ENCODE data around the gene FAM118B. TPM values are rescaled to one million over a fixed set of nuclear protein-coding genes. Genes with fewer than 3 reads are reported as not detected.
A peak's percentile ranks its signal among the peaks of the same experiment; 100 is the strongest.

The FAM118B gene
- polyA plus RNA-seq, 1 of the 3 experiments (the other 2 are of a cell fraction) = 19.5 TPM

DNA sequence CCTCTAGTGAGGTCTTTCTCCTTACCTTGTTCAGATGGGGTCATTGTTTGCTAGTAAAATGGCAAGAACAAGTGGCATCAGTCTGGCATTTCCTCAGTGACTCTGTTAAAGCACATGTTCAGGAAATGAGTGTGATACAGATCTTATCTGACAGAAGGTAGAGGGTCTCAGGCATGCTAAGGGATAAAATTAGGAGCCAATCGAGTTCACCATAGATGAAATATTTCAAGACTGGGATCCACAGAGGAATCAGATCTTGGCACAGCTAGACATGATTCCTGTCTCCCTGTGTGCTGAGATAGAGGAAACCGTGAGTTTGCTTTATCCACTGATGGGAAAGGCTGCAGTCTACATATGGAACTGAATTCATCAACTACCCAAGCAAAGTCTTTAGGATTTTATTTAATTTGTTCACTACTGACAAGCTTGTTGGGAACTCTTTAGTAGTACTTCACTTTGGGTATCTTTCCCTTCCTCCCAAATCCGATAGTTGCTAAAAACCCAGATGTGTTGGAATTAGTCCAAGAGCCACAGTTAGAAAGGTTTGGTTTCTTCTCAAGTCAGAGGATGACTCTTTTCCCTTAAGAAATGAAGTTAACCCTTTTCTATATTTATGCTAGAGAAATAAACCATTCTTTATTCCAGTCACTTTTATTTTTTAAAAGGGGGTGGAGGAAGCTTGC, 18.4 kb downstream of the FAM118B start:
- peak; percentile 6 for DNase-seq

DNA sequence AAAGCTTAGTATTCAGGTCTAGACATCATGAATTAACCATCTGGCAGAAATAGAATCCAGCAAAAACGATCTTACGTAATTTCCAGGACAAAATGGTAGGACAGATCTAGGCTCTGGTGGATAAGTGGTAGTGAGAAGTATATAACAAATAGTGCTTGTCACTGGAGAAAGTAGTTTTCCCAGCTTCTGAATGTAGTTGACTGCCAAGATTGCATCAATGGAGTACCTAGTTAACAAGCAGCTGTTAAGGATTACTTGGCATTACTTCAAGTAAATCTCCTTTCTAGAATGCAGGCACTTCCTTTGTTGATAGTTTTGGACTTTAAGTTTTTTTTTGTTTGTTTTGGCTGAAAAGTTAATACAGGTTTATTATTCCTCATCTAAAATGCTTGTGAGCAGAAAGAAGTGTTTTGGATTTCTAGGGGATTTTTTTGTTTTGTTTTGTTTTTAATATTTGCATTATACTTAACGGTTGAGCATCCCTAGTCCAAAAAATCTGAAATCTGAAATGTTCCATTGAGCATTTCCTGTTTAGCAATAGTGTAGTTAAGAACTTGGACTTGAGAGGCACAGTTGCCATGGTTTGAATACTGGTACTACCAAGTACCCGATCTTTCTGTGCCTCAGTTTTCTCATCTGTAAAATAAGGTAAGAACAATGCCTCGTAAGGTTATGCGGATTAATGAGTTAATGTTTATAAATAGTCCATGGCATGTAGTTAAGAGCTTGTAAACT, 20.3 kb downstream of the FAM118B start:
- Histone ChIP-seq H3K9me3 (no peaks in the 10 kb centered on the region), H3K27me3 (ENCODE audit: insufficient read depth) (no peaks in the 10 kb centered on the region), H3K4me3 (ENCODE audit: low read depth in 2 of 2, low read length in 1 of 2) (no peak overlapping the region), H3K27ac (ENCODE audit: low read depth in 2 of 2, low read length in 1 of 2) (no peak overlapping the region), H3K4me2 (no peak overlapping the region), H4K20me1 (ENCODE audit: insufficient read depth) (0 out of 2 replicates have a peak, but pooled peaks cover 5% of the 10 kb centered on the region), H3K9ac (no peak overlapping the region), H2AFZ (ENCODE audit: low read depth) (no peak overlapping the region), H3K9me2 (no peaks in the 10 kb centered on the region), H3F3A (replicated peaks; ENCODE audit: insufficient read depth) (peaks cover 23% of the 10 kb centered on the region), H3K4me1 (ENCODE audit: control insufficient read depth in 1 of 2, insufficient read depth in 2 of 2, low read depth in 1 of 2, low read length in 1 of 2) (peaks cover 2 to 29% of the 10 kb centered on the region in 2 experiments; a peak in 3 of 4 replicates), H3K79me2 (ENCODE audit: insufficient read depth) (peaks cover 24% of the 10 kb centered on the region), H3K36me3 (replicated peaks in 1 of 2; ENCODE audit: control insufficient read depth in 1 of 2, insufficient read depth in 2 of 2, low read length in 1 of 2) (peaks cover 7 to 26% of the 10 kb centered on the region in 2 experiments)
- DNase-seq = no peak
- TF ChIP-seq TEAD4 (IDR thresholded peaks at IDR 0.05; ENCODE audit: borderline replicate concordance, insufficient read depth) (no peak), FOXJ3 (CRISPR knock-in tag; IDR thresholded peaks at IDR 0.05) (no peak), RXRA (IDR thresholded peaks at IDR 0.05; ENCODE audit: borderline replicate concordance, low read depth) (no peak), EZH2phosphoT487 (IDR thresholded peaks at IDR 0.05; ENCODE audit: borderline replicate concordance, low read depth) (no peak), FOSL2 (IDR thresholded peaks at IDR 0.05; ENCODE audit: borderline replicate concordance, low read depth) (no peak), RAD21 (IDR thresholded peaks at IDR 0.05; ENCODE audit: low read length) (no peak), FOXM1 (IDR thresholded peaks at IDR 0.05; ENCODE audit: low read depth) (no peak), ELF1 (IDR thresholded peaks at IDR 0.05) (no peak)
- TF ChIP-seq, protein P1, sequence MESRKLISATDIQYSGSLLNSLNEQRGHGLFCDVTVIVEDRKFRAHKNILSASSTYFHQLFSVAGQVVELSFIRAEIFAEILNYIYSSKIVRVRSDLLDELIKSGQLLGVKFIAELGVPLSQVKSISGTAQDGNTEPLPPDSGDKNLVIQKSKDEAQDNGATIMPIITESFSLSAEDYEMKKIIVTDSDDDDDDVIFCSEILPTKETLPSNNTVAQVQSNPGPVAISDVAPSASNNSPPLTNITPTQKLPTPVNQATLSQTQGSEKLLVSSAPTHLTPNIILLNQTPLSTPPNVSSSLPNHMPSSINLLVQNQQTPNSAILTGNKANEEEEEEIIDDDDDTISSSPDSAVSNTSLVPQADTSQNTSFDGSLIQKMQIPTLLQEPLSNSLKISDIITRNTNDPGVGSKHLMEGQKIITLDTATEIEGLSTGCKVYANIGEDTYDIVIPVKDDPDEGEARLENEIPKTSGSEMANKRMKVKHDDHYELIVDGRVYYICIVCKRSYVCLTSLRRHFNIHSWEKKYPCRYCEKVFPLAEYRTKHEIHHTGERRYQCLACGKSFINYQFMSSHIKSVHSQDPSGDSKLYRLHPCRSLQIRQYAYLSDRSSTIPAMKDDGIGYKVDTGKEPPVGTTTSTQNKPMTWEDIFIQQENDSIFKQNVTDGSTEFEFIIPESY (IDR thresholded peaks at IDR 0.05; ENCODE audit: borderline replicate concordance, low read depth) = no peak
- TF ChIP-seq, protein P2, sequence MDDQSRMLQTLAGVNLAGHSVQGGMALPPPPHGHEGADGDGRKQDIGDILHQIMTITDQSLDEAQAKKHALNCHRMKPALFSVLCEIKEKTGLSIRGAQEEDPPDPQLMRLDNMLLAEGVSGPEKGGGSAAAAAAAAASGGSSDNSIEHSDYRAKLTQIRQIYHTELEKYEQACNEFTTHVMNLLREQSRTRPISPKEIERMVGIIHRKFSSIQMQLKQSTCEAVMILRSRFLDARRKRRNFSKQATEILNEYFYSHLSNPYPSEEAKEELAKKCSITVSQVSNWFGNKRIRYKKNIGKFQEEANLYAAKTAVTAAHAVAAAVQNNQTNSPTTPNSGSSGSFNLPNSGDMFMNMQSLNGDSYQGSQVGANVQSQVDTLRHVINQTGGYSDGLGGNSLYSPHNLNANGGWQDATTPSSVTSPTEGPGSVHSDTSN (IDR thresholded peaks at IDR 0.05) = no peak
- 86% methylated on average over 6 of the region's 6 CpGs for WGBS (ENCODE audit: low lambda C conversion rate)
- ChIA-PET POLR2A (no interaction called here), CTCF (interaction anchor here (1.7 to 2.0 kb wide), 2 partner anchors 19 to 20 kb away, joined by 4 to 5 read pairs; no protein-coding TSS in a partner anchor)

More for the DNA sequence above, 18.4 kb downstream of the FAM118B start:
- Histone ChIP-seq H3K4me2 (0 out of 2 replicates have a peak overlapping the region, but pooled peaks have one; percentile 18), H3K9me3 (no peaks in the 10 kb centered on the region), H3K4me1 (ENCODE audit: control insufficient read depth in 1 of 2, insufficient read depth in 2 of 2, low read depth in 1 of 2, low read length in 1 of 2) (peaks cover 2 to 29% of the 10 kb centered on the region in 2 experiments; a peak in 3 of 4 replicates), H3K36me3 (replicated peaks in 1 of 2; ENCODE audit: control insufficient read depth in 1 of 2, insufficient read depth in 2 of 2, low read length in 1 of 2) (peaks cover 0 to 10% of the 10 kb centered on the region in 2 experiments), H3F3A (replicated peaks; ENCODE audit: insufficient read depth) (peaks cover 23% of the 10 kb centered on the region), H2AFZ (ENCODE audit: low read depth) (no peak overlapping the region), H3K9me2 (no peaks in the 10 kb centered on the region), H3K27me3 (ENCODE audit: insufficient read depth) (no peaks in the 10 kb centered on the region), H3K27ac (ENCODE audit: low read depth in 2 of 2, low read length in 1 of 2) (peak overlapping the region; percentile 14 to 28; a peak in 3 of 4 replicates), H4K20me1 (ENCODE audit: insufficient read depth) (peaks cover 5% of the 10 kb centered on the region; the same call in 1 of the 2 replicates), H3K79me2 (ENCODE audit: insufficient read depth) (peaks cover 37% of the 10 kb centered on the region), H3K9ac (no peak overlapping the region), H3K4me3 (ENCODE audit: low read depth in 2 of 2, low read length in 1 of 2) (no peak overlapping the region)
- CTCF ChIA-PET = interaction anchor here (2.0 kb wide), 1 partner anchor 17 kb away, joined by 5 read pairs; no protein-coding TSS in a partner anchor
- 40% methylated on average over 3 of the region's 3 CpGs for WGBS (ENCODE audit: low lambda C conversion rate)
- TF ChIP-seq MXI1 (IDR thresholded peaks at IDR 0.05; ENCODE audit: low read depth, low read length) = no peak
- TF ChIP-seq SMC3 (IDR thresholded peaks at IDR 0.05; ENCODE audit: low read depth, low read length) = no peak
- 0 out of 2 replicates have a peak, but pooled peaks have one; percentile 7 for TF ChIP-seq TCF12 (IDR thresholded peaks at IDR 0.05)
- TF ChIP-seq MEF2A (IDR thresholded peaks at IDR 0.05; ENCODE audit: borderline replicate concordance, low read depth) = no peak
- no peak for TF ChIP-seq FOXM1 (IDR thresholded peaks at IDR 0.05; ENCODE audit: low read depth)
- POLR2A ChIA-PET = interaction anchor here (0.6 kb wide), 1 partner anchor 18 kb away, joined by 3 read pairs; the partner anchor contains the start of genes FAM118B and RPUSD4
